ENCODE data around the gene IFI6.
"Not testable (repeated sequence)": the region's sequence is repeated elsewhere in the genome, so short reads cannot be mapped to it uniquely, and the experiment has no call there.

Gene IFI6

DNA sequence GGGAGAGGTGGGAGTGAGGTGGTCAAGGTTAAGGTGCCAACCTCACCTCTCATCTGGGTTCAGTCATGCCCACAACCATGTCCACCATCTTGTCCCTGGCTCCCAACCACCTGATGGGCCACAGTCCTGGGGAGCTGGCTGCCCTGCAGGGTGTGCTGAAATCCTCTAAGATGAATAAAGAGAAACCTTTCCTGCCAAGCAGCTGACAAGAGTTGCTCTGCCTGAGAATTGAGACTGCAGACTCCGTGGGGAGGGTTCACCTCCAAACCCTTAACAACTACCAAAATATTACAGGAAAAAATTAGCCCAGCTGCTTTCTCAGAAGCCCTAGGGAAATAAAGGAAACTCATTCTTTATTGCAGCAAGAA is 21.8 kb downstream of the IFI6 start:
- Histone ChIP-seq H3K9me3 (ENCODE audit: control insufficient read depth, insufficient read depth, low read length) (no peaks in the 10 kb centered on the region), H3K4me1 (ENCODE audit: insufficient read depth, low read length) (peaks cover 17% of the 10 kb centered on the region), H3K9ac (ENCODE audit: low read depth, low read length) (no peak overlapping the region), H3K36me3 (ENCODE audit: insufficient read depth, low read length) (no peaks in the 10 kb centered on the region)

DNA sequence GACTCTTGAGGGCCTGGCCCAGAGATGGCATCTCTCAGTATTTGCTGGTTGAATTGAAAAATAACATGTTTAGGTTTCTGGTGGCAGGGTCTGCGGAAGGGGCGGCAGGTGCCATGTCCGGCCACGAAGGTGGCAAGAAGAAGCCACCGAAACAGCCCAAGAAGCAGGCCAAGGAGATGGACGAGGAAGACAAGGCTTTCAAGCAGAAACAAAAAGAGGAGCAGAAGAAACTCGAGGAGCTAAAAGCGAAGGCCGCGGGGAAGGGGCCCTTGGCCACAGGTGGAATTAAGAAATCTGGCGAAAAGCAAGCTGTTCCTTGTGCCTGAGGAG is 22.7 kb downstream of the IFI6 start:
- Histone ChIP-seq H3K9me3 (ENCODE audit: control insufficient read depth, insufficient read depth, low read length) (no peaks in the 10 kb centered on the region), H3K9ac (ENCODE audit: low read depth, low read length) (no peak overlapping the region), H3K4me1 (ENCODE audit: insufficient read depth, low read length) (peaks cover 13% of the 10 kb centered on the region), H3K36me3 (ENCODE audit: insufficient read depth, low read length) (no peaks in the 10 kb centered on the region)

DNA sequence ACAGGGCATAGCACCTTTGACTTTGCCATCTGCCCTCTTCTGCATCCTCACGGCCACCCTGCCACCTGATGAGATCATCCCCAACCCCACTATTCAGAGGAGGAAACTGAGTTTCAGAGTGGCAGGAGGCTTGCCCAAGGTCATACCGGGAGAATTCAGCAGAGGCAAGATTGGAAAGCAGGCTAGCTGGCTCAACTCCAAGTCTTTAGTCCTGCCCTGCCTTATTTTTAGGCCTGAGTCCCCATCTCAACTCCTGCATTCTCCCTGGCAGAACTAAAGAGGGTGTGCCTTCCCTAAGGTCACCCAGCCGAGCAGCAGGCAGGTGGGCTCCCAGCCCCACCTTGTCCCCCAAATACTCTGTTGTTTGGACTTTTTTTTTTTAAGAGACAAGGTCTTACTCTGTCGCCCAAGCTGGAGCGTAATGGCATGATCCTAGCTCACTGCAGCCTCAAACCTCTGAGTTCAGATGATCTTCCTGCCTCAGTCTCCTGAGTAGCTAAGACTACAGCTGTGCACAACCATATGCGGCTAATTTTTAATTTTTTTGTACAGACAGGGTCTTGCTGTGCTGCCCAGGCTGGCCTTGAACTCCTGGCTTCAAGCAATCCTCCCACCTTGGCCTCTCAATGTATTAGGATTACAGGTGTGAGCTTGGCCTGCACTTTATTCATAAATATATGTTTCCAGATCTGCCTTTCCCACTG is 23.2 kb downstream of the IFI6 start:
- no peaks in the 10 kb centered on the region for H3K9me3 ChIP-seq (ENCODE audit: control insufficient read depth, insufficient read depth, low read length)
- H3K9ac ChIP-seq (ENCODE audit: low read depth, low read length) = no peak overlapping the region
- H3K36me3 ChIP-seq (ENCODE audit: insufficient read depth, low read length) = no peaks in the 10 kb centered on the region
- peaks cover 13% of the 10 kb centered on the region for H3K4me1 ChIP-seq (ENCODE audit: insufficient read depth, low read length)

DNA sequence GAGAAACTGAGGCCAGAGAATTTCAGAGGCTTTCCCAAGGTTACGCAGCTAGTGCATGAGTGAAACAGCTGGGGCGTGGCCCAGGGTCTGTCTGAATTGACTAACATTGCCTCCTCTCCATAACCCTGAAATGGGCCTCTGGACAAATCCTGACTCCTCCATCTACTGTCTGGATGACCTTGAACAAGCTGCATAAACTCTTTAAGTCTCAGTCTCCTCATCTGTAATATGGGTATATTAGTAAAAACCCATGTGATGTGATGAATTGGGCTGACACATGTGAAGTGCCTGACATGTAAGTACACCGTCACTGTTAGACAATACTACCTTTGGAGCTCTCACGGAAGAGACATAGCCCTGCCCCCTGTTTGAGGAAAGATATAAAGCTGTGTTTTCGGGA is 24.7 kb downstream of the IFI6 start:
- H3K4me1 ChIP-seq (ENCODE audit: insufficient read depth, low read length) = peaks cover 17% of the 10 kb centered on the region
- H3K36me3 ChIP-seq (ENCODE audit: insufficient read depth, low read length) = no peaks in the 10 kb centered on the region
- no peak overlapping the region for H3K9ac ChIP-seq (ENCODE audit: low read depth, low read length)
- no peaks in the 10 kb centered on the region for H3K9me3 ChIP-seq (ENCODE audit: control insufficient read depth, insufficient read depth, low read length)

DNA sequence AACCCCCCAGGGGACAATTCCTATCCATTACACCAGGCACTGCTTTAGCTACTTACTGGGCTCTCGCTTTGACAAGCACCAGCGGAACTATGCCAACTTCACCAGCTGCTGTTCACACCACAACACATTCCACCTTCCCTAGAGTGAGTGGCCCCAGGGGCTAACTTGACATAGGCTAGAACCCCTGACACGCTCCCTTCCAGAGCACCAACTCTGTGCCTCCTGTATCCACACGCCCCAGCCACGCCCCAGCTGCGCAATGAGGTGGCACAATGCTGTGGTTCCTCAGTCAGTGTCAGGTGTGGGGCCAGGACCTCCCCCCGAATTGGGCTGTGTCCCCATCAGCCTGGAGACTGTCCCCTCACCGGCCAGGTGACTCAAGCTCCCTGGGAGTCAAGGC is 25.3 kb downstream of the IFI6 start:
- no peak overlapping the region for H3K9ac ChIP-seq (ENCODE audit: low read depth, low read length)
- H3K4me1 ChIP-seq (ENCODE audit: insufficient read depth, low read length) = peaks cover 17% of the 10 kb centered on the region
- H3K9me3 ChIP-seq (ENCODE audit: control insufficient read depth, insufficient read depth, low read length) = no peaks in the 10 kb centered on the region
- no peaks in the 10 kb centered on the region for H3K36me3 ChIP-seq (ENCODE audit: insufficient read depth, low read length)

DNA sequence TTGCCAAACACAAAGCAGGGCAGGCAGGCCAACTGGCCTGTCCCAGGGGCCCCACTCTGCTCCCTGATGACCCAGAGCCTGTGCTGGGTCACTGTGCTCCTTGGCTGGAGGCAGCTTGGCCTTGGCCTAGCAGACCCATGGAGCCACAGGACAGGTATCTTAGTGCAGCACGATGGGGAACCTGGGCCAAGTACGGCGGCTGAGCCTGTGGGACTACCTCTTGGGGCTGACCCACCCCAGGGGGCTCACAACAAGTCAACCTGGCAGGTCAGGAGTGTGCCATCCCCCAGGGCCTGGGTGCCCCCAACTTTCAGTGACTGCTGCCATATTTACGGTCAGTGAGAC is 26.9 kb downstream of the IFI6 start:
- Histone ChIP-seq H3K9me3 (ENCODE audit: control insufficient read depth, insufficient read depth, low read length) (no peaks in the 10 kb centered on the region), H3K9ac (ENCODE audit: low read depth, low read length) (no peak overlapping the region), H3K4me1 (ENCODE audit: insufficient read depth, low read length) (peaks cover 5% of the 10 kb centered on the region; the same call in 1 of the 2 replicates), H3K36me3 (ENCODE audit: insufficient read depth, low read length) (no peaks in the 10 kb centered on the region)

DNA sequence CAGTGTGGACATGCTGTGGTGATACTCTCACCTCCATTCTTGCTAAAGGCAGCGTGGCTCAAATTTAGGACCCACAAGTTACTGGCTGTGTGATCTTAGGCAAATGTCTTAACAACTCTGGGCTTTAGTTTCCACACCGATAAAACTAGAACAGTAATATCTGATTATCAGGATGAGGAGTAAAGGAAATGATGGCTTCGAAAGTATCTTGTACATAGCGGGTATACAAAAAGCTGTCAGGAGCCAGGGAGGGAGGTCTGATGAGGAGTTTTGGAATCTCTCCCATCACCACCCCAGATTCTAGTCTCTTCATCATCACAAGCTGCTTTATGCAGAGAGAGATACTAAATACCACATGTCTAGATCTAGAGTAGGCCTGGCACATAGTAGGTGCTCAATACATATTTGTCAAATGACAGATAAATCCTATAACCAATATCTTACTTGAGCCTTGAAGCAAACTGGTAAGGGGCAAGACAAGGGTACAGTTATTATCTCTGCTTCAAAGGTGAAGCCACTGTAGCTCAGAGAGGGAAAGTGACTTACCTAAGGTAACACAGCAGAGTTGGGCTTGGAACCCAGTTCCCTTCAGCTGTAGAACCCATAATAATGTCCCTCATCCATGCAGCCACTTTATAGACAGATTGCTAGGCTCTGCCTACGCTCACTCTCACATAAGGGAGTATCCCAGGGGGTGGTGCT is 27.5 kb downstream of the IFI6 start:
- Histone ChIP-seq H3K4me1 (ENCODE audit: insufficient read depth, low read length) (peaks cover 5% of the 10 kb centered on the region; the same call in 1 of the 2 replicates), H3K36me3 (ENCODE audit: insufficient read depth, low read length) (no peaks in the 10 kb centered on the region), H3K9ac (ENCODE audit: low read depth, low read length) (no peak overlapping the region), H3K9me3 (ENCODE audit: control insufficient read depth, insufficient read depth, low read length) (no peaks in the 10 kb centered on the region)

DNA sequence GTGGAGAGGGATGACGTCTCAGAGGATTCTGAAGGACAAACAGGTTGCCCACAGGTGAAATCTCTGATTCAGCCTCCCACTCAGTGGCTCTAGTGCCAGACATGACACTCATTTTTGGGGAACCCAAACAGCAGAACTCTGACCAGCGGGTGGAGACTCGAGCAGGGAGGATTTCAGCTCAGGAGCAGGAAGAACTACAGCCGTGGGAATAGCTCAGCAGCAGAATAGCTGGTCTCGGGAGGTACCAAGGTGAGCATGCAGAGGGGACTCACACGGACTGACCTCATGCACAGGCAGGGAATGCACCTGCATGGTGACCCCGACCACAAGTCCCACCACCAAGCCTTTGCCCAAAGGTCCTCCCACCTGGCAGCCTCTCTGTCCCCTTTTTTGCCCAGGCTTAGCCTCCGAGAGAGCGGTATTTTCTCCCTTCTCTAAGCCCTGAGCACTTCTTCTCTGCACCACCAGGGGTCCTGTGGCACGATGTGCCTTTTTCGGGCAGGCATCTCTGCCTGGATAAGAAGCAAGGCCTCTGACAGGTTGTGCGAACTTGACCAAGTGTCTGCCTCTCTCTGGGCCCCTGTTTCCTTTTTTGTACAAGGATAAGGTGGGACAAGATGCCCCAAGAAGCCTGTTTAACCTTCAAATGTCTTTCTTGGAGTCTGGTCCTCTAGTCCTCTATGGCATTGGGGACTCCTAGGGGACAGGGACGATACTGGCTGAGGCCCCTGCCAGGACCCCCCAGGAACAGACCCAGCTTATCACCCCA is 28.2 kb downstream of the IFI6 start:
- H3K9me3 ChIP-seq (ENCODE audit: control insufficient read depth, insufficient read depth, low read length) = no peaks in the 10 kb centered on the region
- H3K36me3 ChIP-seq (ENCODE audit: insufficient read depth, low read length) = no peaks in the 10 kb centered on the region
- H3K9ac ChIP-seq (ENCODE audit: low read depth, low read length) = no peak overlapping the region
- peaks cover 5% of the 10 kb centered on the region; the same call in 1 of the 2 replicates for H3K4me1 ChIP-seq (ENCODE audit: insufficient read depth, low read length)

DNA sequence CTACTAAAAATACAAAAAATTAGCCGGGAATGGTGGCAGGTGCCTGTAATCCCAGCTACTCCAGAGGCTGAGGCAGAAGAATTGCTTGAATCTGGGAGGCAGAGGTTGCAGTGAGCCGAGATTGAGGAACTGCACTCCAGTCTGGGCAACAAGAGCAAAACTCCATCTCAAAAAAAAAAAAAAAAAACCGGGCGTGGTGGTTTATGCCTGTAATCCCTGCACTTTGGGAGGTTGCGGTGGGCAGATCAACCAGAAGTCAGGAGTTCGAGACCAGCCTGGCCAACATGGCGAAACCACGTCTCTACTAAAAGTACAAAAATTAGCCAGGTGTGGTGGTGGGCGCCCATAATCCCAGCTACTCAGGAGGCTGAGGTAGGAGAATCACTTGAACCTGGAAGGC is 31.5 kb downstream of the IFI6 start:
- H3K36me3 ChIP-seq (ENCODE audit: insufficient read depth, low read length); H3K9me3 ChIP-seq (ENCODE audit: control insufficient read depth, insufficient read depth, low read length); H3K9ac ChIP-seq (ENCODE audit: low read depth, low read length); H3K4me1 ChIP-seq (ENCODE audit: insufficient read depth, low read length): not testable (repeated sequence)

DNA sequence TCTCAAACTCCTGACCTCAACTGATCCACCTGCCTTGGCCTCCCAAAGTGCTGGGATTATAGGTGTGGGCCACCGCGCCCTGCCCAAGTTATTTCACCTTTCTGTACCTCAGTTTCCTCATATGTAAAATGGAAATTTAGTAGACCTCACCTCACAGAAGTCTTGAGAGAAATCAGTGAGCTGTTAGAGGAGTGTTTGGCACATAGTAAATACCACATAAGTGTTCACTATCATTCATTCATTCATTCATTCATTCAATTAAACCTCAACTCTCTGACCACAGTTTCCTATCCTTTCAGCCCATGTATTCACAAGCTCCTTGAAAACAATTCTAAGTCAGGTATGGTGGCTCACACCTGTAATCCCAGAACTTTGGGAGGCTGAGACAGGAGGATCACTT is 33.2 kb downstream of the IFI6 start:
- Histone ChIP-seq H3K36me3 (ENCODE audit: insufficient read depth, low read length) (no peaks in the 10 kb centered on the region), H3K9ac (ENCODE audit: low read depth, low read length) (no peak overlapping the region), H3K9me3 (ENCODE audit: control insufficient read depth, insufficient read depth, low read length) (no peaks in the 10 kb centered on the region), H3K4me1 (ENCODE audit: insufficient read depth, low read length) (peaks cover 5% of the 10 kb centered on the region; the same call in 1 of the 2 replicates)

DNA sequence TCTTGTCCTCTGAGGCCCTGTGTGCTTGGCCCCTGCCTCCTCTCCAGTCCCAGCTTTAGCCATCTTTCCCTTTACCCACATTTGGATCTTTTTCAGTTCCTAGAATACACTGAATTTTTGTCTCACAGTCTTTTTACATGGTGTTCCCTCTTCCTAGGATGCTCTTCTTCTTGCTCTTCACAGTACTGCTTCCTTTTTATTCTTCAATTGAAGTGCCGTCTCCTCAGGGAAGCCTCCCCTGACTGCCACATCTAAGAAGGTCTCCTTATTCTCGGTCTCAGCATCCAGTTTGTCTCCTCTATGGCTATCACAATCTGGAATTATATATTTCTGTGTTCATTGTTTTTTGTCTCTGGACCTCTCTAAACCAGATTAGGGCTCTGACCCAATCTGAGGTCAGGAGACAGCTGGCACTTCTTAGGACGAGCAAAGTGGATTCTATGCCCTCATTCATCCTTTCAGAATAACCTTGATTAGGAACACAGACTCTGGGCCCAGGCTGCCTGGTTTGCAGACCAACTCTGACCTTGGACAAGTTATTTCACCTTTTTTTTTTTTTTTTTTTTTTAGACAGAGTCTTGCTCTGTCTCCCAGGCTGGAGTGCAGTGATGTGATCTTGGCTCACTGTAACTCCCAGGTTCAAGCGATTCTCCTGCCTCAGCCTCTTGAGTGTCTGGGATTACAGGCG is 33.8 kb downstream of the IFI6 start:
- no peak overlapping the region for H3K9ac ChIP-seq (ENCODE audit: low read depth, low read length)
- H3K9me3 ChIP-seq (ENCODE audit: control insufficient read depth, insufficient read depth, low read length) = no peaks in the 10 kb centered on the region
- no peaks in the 10 kb centered on the region for H3K36me3 ChIP-seq (ENCODE audit: insufficient read depth, low read length)
- no peaks in the 10 kb centered on the region for H3K4me1 ChIP-seq (ENCODE audit: insufficient read depth, low read length)

DNA sequence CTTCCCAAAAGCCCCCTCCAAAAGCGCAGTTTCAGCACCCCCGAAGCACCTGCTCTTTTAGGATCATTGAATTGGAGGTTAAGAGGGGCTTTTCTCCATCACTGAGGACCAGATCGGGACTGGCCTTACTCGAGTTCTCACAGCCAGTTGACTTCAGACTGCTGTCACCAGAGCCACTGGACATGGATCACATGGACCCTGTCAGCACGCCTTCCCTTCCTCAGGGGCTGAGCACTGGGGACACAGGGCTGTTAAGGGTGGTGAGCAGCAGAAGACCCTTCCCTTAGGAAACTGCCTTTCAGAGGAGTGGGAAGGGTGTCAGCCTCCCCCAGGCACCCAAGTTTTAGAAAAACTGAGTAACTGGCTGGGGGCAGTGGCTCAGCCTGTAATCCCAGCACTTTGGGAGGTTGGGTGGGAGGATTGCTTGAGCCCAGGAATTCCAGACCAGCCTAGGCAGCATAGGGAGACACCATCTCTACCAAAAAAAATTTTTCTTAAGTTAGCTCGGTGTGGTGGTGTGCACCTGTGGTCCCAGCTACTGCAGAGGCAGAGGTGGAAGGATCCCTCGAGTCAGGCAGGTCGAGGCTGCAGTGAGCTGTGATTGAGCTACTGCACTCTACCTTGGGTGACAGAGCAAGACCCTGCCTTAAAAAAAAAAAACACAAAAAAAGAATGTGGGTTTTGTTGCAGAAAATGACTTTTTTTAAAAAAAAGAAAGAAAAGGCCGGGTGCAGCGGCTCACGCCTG is 36.4 kb downstream of the IFI6 start:
- H3K4me1 ChIP-seq (ENCODE audit: insufficient read depth, low read length) = no peaks in the 10 kb centered on the region; the same call in 1 of the 2 replicates
- H3K9me3 ChIP-seq (ENCODE audit: control insufficient read depth, insufficient read depth, low read length) = no peaks in the 10 kb centered on the region
- H3K36me3 ChIP-seq (ENCODE audit: insufficient read depth, low read length) = no peaks in the 10 kb centered on the region
- no peak overlapping the region for H3K9ac ChIP-seq (ENCODE audit: low read depth, low read length)

DNA sequence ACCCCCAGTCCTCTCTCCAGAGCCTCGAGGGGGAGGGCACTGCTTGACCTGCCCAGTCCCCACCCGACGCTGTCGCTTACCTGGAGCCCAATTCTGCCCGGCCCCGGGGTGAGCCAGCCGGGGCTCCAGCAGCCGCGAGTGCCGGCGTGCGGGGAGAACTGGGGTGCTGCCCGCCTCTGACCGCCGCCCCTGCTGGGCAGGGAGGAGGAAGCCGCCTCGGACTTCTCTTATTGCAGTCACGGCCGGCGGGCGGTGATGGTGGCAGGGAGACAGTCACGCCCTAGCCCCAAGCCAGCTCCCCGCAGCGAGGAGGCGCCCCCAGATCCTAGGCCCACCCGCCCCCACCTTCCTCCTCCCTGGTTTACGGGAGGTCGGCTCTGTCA is 37.0 kb downstream of the IFI6 start, which contains the start of gene FGR:
TSS of gene FGR (minus strand) at position 201 of the 383 bp plus-strand sequence. CDS start 11,269 bp downstream, outside the sequence.
- no peaks in the 10 kb centered on the region for H3K9me3 ChIP-seq (ENCODE audit: control insufficient read depth, insufficient read depth, low read length)
- H3K36me3 ChIP-seq (ENCODE audit: insufficient read depth, low read length) = no peaks in the 10 kb centered on the region
- peak within 1 kb of the TSS; percentile 60 for H3K9ac ChIP-seq (ENCODE audit: low read depth, low read length)
- no peaks in the 10 kb centered on the region; the same call in 1 of the 2 replicates for H3K4me1 ChIP-seq (ENCODE audit: insufficient read depth, low read length)

Measured in ES-I3 (cell line).